Ramos (cell line): ENCODE data around the gene ISL2.
"Not testable (repeated sequence)": the region's sequence is repeated elsewhere in the genome, so short reads cannot be mapped to it uniquely, and the experiment has no call there.

ENCODE experiments used
- in situ Hi-C: fragments of 300-500 bp; cut with MboI; formaldehyde crosslinking; loops from one replicate; pipeline ENCODE4 v1.14.3; 2022; ENCODE audit warnings: low sequenced_read_pairs; ENCODE audit not compliant: unreplicated experiment

ISL2 gene

DNA sequence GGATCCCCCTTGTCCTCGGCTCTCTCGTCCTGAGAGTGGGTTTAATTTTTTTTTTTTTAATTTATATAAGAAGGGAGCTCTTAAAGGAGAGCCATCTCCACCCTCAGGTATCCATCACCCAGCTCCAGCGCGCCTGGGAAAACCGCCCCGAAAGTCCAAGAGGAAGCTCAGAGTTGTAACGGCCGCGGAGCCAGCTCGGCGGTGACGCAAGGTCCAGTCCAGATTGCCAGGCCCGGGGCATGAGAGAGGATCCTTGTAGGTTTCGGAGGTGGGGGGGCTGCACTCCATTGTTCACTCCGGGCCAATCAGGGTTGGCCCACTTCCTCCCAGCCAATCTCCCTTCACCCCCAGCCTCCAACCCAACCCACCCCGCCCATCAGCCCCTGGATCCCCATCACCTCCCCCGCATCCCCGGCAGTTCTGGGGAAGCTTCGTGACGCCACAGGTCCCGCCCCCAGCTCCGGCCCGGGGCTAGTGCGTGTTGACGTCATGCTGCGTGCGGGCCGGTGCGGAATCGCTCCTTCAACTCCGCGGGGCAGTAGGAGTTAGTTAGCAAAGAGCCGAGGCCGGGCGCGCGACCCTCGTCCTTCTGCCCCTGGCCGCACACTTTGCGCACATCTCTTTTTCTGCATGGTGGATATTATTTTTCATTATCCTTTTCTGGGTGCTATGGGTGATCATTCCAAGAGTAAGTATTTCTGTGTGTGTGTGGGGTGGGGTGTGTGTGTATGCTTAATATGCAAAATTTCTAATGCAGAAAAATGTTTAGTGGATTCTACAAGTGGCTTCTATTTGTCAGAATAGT, at the start of gene ISL2:
Gene ISL2 (plus strand): TSS at position 520 of the 805 bp plus-strand sequence. CDS start 111 bp downstream, at position 631.
- in situ Hi-C loops: no loop called here

- in situ Hi-C loops: no loop called here
Observed at GRCh38 chr15:76289582-76289981, 47.0 kb upstream of the ISL2 start.

GRCh38 chr15:76293361-76293760, 43.2 kb upstream of the ISL2 start:
- in situ Hi-C loops: no loop called here

GRCh38 chr15:76294463-76294862, 42.1 kb upstream of the ISL2 start:
- in situ Hi-C loops: not testable (repeated sequence)

GRCh38 chr15:76296849-76297248, 39.7 kb upstream of the ISL2 start:
- in situ Hi-C loops: no loop called here

- in situ Hi-C loops: not testable (repeated sequence)
Observed at GRCh38 chr15:76297951-76298350, 38.6 kb upstream of the ISL2 start.

DNA sequence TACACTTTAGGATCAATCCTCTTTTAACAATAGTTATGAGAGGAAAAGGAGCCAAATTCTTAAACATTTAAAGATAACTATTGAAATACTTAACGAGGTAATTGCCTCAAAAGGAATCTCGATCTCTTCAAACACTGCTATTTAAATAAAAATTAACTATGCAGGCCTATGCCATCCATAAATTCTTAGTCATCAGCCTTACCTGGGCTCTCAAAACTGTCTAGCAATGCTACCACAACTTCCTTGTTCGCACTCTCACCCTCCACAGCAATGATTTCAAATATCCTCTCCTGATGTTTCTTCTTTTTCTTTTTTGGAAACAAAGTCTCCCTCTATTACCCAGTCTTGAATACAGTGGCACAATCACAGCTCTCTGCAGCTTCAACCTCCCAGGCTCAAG, 37.6 kb upstream of the ISL2 start:
- in situ Hi-C loops: no loop called here

- in situ Hi-C loops: no loop called here
Observed at GRCh38 chr15:76299786-76300185, 36.8 kb upstream of the ISL2 start.

DNA sequence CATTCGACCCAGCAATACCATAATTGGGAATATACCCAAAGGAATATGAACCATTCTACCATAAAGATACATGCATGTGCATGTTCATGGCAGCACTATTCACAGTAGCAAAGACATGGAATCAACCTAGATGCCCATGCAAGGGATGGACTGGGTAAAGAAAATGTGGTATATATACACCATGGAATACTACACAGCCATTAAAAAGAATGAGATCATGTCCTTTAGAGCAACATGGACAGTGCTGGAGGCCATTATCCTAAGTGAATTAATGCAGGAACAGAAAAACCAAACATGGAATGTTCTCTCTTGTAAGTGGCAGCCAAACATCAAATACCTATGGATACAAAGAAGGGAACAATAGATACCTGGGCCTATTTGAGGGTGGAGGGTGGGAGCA, 32.7 kb upstream of the ISL2 start:
- in situ Hi-C loops: no loop called here

DNA sequence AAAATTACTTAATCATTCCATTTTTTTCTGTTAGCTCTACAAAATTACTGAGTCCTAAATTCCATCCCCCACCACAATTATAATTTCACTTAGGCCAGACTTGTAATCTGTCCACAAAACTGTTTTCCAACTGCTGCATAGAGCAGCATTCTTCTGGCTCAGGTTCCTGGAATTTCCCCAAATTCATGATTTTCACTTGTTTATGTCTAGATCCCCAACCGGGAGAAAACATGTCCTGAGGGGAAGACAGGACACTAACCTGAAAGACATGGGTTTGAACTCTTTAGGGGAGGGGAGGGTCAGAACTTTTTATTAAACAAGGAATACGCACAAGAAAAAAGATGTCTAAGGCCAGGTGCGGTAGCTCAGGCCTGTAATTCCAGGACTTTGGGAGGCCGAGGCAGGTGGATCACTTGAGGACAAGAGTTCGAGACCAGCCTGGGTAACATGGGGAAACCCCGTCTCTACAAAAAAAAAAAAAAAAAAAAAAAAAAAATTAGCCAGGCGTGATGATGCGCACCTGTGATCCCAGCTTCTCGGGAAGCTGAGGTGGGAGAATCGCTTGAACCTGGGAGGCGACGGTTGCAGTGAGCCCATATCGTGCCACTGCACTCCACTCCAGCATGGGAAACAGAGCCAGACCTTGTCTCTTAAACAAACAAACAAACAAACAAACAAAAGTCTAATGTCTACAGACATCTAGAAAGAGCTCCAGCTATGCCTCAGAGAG, 26.8 kb upstream of the ISL2 start:
- in situ Hi-C loops: no loop called here

GRCh38 chr15:76310475-76311099, 26.0 kb upstream of the ISL2 start:
- in situ Hi-C loops: no loop called here

DNA sequence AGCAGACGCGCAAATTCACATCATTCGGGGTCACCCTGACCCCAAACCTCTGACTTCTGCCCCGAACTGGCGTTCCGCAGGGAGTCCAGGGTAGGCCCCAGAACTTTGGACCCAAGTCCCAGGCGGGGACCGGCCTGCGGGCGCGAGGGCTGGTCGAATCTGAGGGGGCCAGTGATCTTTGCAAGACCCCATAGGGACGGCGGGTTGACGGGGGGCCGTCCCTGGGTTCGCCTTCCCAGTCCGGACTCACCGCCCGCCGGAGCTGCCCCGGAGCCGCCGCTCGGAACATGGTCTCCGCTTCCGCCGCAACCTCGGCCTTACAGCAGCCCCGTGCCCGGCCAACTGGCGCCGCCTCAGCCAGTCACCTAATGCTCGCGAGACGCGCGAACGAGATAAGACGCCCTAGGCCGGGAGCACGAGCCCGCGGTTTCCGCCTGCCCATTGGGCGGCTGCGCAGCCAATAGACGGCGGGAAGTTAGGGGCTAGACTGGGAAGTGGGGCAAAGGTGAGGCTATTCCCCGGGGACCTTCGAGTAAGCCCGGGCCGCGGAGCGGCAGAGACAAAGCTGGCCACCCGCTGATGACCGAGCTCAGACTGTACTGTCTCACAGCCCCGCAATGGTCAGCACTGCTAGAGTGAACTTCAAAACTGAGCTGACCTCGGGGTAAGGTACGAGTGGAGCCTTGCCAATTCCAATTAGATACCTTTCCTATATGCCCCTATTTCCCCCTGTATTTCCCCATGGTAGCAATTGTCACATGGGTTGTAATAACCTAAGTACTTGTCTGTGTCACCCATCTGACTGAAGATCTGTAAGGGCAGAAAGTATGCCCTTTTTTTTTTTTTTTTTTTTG, 25.2 kb upstream of the ISL2 start, which contains the start of gene ETFA:
Gene ETFA (minus strand): TSS at position 370 of the 854 bp plus-strand sequence. CDS start 81 bp downstream, at position 289.
- in situ Hi-C loops: no loop called here

DNA sequence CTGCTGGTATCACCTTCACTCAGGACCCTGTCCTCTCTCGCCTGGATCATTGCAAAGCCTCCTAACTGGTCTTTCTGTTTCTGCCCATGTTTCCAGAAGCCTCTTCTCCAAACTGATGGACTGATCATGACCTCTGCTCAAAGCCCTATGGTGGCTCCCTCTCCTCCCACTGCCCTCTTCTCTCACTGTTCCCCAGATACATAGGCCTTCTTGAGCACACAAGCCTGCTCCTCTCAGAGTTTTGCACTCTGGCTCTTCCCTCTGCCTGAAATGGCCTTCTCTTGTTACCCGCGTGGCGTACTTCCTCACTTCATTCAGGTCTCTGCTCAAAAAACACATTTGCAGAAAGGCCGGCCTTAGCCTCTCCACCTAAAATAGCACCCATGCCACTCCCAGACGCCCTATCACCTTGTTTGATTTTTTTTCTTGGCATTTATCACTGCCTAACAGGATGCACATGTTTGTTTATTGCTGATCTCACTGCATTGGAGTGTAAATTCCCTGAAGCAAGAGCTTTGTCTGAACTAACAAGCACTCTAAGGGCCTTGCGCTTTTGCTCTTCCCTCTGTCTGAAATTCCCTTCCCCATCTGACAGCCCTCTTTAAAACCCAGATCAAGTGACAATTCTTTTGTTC, 23.9 kb upstream of the ISL2 start:
- in situ Hi-C loops: no loop called here

DNA sequence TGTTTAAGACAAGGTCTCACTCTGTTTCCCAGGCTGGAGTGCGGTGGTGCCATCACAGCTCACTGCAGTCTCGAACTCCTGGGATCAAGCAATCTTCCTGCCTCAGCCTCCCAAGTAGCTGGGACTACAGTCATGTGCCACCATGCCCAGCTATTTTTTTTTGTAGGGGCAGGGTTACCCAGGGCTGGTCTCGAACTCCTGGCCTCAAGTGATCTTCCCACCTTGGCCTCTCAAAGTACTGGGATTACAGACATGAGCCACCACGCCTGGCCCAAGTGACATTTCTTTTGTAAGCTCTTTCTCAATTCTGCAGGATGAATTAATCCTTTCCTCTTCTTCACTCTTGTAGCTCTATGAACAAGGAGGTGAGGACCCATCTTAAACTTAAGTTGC, 23.4 kb upstream of the ISL2 start:
- in situ Hi-C loops: not testable (repeated sequence)

GRCh38 chr15:76313731-76314130, 22.8 kb upstream of the ISL2 start:
- in situ Hi-C loops: no loop called here

GRCh38 chr15:76320012-76320411, 16.6 kb upstream of the ISL2 start:
- in situ Hi-C loops: no loop called here

- in situ Hi-C loops: no loop called here
Observed at GRCh38 chr15:76321171-76321570, 15.4 kb upstream of the ISL2 start.

DNA sequence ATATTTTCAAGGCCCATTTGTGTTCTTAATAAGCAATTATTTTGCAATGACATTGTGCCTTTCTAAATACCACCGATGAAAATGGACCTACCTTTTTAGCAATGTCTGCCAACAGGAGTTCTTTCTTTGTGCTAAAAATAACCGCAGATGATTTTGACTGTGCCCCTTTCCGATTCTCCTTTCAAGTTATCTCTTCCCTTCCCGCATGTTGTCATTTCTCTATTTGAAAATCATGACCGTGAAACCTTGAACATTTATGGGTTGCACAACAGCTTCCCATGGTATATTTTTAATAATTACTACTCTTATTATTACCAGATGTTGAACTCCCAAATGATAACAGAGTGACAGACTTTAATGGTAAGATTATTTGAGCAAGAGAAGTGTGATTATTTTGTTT, 15.0 kb upstream of the ISL2 start:
- in situ Hi-C loops: no loop called here

DNA sequence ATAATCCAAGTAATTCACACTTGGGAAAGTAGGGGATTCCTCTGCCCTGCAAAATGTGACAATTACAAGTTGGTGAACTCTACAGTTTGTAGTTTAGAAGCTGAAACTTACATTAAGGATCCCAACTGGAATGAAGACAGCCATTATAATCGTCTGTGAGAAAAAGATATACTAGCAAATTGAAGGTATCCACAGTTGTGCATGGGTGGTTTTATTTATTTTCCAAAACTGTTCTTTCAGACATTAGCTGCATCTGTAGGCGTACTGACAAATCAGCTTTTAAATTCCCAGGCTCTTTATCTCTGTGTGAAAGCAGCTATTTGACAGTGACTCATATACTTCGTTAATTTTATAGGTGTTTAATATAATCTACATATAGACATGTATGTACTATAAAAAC, 12.5 kb upstream of the ISL2 start:
- in situ Hi-C loops: no loop called here

DNA sequence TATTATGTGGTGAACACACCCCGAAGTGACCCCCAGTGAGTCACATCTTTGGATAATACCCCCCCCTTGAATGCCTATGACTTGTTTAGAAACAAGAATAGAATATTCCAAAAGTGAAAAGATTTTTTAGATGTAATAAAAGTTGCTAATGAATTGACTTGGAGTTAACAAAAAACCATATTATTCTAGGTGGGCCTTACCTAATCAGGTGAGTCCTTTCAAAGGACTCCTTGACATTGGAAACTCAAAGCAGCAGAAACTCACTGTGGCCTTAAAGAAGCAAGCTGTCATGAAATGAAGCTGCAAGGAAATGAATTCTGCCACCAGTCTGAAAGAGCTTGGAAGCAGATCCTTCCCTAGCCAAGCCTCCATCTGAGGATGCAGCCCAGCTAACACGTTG, 10.9 kb upstream of the ISL2 start:
- in situ Hi-C loops: no loop called here
